Osteoblast (primary cell): Measurements from ENCODE around the gene FRMD4A. TPM values are rescaled to one million over a fixed set of nuclear protein-coding genes. Genes with fewer than 3 reads are reported as not detected.
A peak's percentile ranks its signal among the peaks of the same experiment; 100 is the strongest.

Source experiments
- DNase-seq: peaks from one replicate; pipeline ENCODE4 v3.0.0; 2011; ENCODE audit warnings: low spot score, mixed read lengths; ENCODE audit not compliant: insufficient read length; ENCODE audit errors: missing footprints
- H2AFZ ChIP-seq: 2 replicates; pipeline ENCODE4 v1.6.0; 2011; ENCODE audit warnings: mild to moderate bottlenecking, low read length
- H3K27ac ChIP-seq: 2 replicates; pipeline ENCODE4 v1.5.1; 2011; ENCODE audit warnings: mild to moderate bottlenecking, low read depth, low read length, moderate library complexity
- H3K27me3 ChIP-seq: 2 replicates; pipeline ENCODE4 v1.6.0; 2012; ENCODE audit warnings: mild to moderate bottlenecking, control low read depth, inconsistent platforms, low read length, moderate library complexity; ENCODE audit not compliant: insufficient read depth
- H3K36me3 ChIP-seq: 2 replicates; pipeline ENCODE4 v1.5.1; 2011; ENCODE audit warnings: mild to moderate bottlenecking, low read length, control low read depth, moderate library complexity; ENCODE audit not compliant: insufficient read depth
- H3K4me1 ChIP-seq: 2 replicates; pipeline ENCODE4 v1.5.1; 2011; ENCODE audit warnings: mild to moderate bottlenecking, low read length, control low read depth, moderate library complexity; ENCODE audit not compliant: insufficient read depth
- H3K4me2 ChIP-seq: 2 replicates; pipeline ENCODE4 v1.6.0; 2011; ENCODE audit warnings: mild to moderate bottlenecking, low read length; ENCODE audit not compliant: insufficient read depth
- H3K4me3 ChIP-seq: fragments of 200-600 bp; sonication (generic); 3 replicates; pipeline ENCODE4 v1.5.1; 2012; ENCODE audit warnings: mild to moderate bottlenecking, low read length, inconsistent platforms; ENCODE audit not compliant: insufficient read depth
- H3K79me2 ChIP-seq: 2 replicates; pipeline ENCODE4 v1.6.0; 2012; ENCODE audit warnings: mild to moderate bottlenecking, low read length, control low read depth, inconsistent platforms; ENCODE audit not compliant: insufficient read depth
- H3K9me3 ChIP-seq: 2 replicates; pipeline ENCODE4 v1.5.1; 2011; ENCODE audit warnings: low read depth, low read length, control low read depth
- H4K20me1 ChIP-seq: 2 replicates; pipeline ENCODE4 v1.6.0; 2012; ENCODE audit warnings: mild to moderate bottlenecking, low read length, control low read depth; ENCODE audit not compliant: insufficient read depth
- CTCF ChIP-seq: IDR thresholded peaks from 2 replicates; pipeline ENCODE4 v1.5.1; 2011; ENCODE audit warnings: mild to moderate bottlenecking, low read depth, low read length, moderate library complexity; ENCODE audit errors: extremely low read depth
- total RNA-seq: library from RNA; depleted of rRNA; stranded (reverse); fragments of >200 nt; gene quantifications from 2 replicates; pipeline ENCODE4 v1.2.3, GENCODE V29; 2012

FRMD4A gene
- total RNA-seq, 1 donor, result 41.3 TPM

GRCh38 chr10:13659887-13660550 is 670.7 kb downstream of the FRMD4A start:
- peak; percentile 98 for TF ChIP-seq CTCF
- peaks cover 4% of the 10 kb centered on the region for H4K20me1 ChIP-seq
- H2AFZ ChIP-seq, result no peak overlapping the region
- no peaks in the 10 kb centered on the region for H3K27me3 ChIP-seq
- H3K36me3 ChIP-seq, result peaks cover 79% of the 10 kb centered on the region
- peak; percentile 97 for DNase-seq
- H3K79me2 ChIP-seq, result peaks cover 2% of the 10 kb centered on the region
- H3K27ac ChIP-seq, result peak overlapping the region; percentile 52
- H3K4me2 ChIP-seq, result no peak overlapping the region
- no peaks in the 10 kb centered on the region for H3K9me3 ChIP-seq
- peaks cover 14% of the 10 kb centered on the region for H3K4me1 ChIP-seq
- no peak overlapping the region for H3K4me3 ChIP-seq

- Histone ChIP-seq H3K4me1 (peaks cover 14% of the 10 kb centered on the region), H2AFZ (no peak overlapping the region), H3K27ac (peak overlapping the region; percentile 52), H3K36me3 (peaks cover 80% of the 10 kb centered on the region), H4K20me1 (peaks cover 4% of the 10 kb centered on the region), H3K4me2 (no peak overlapping the region), H3K79me2 (peaks cover 2% of the 10 kb centered on the region), H3K4me3 (no peak overlapping the region), H3K9me3 (no peaks in the 10 kb centered on the region), H3K27me3 (no peaks in the 10 kb centered on the region)
- no peak for DNase-seq
- TF ChIP-seq CTCF, result no peak
Observed at GRCh38 chr10:13658871-13659685, 671.6 kb downstream of the FRMD4A start.

- TF ChIP-seq CTCF, result no peak
- Histone ChIP-seq H3K4me2 (no peak overlapping the region), H3K36me3 (peaks cover 80% of the 10 kb centered on the region)
Observed at GRCh38 chr10:13658264-13658663, 672.5 kb downstream of the FRMD4A start.

GRCh38 chr10:13657101-13657680 is 673.5 kb downstream of the FRMD4A start:
- peaks cover 2% of the 10 kb centered on the region for H3K79me2 ChIP-seq
- no peak overlapping the region for H3K27ac ChIP-seq
- DNase-seq, result peak; percentile 79
- H3K36me3 ChIP-seq, result peaks cover 82% of the 10 kb centered on the region
- peaks cover 14% of the 10 kb centered on the region for H3K4me1 ChIP-seq
- H3K4me2 ChIP-seq, result no peak overlapping the region
- peaks cover 10% of the 10 kb centered on the region for H4K20me1 ChIP-seq
- no peaks in the 10 kb centered on the region for H3K27me3 ChIP-seq
- no peak for TF ChIP-seq CTCF
- H3K9me3 ChIP-seq, result no peaks in the 10 kb centered on the region
- no peak overlapping the region for H2AFZ ChIP-seq
- no peak overlapping the region for H3K4me3 ChIP-seq

More at GRCh38 chr10:13658264-13658663, 672.5 kb downstream of the FRMD4A start:
- H3K9me3 ChIP-seq, result no peaks in the 10 kb centered on the region
- H3K27ac ChIP-seq, result no peak overlapping the region
- peaks cover 4% of the 10 kb centered on the region for H4K20me1 ChIP-seq
- H3K4me1 ChIP-seq, result peaks cover 14% of the 10 kb centered on the region
- no peak overlapping the region for H2AFZ ChIP-seq
- peaks cover 2% of the 10 kb centered on the region for H3K79me2 ChIP-seq
- no peak overlapping the region for H3K4me3 ChIP-seq
- peak; percentile 71 for DNase-seq
- H3K27me3 ChIP-seq, result no peaks in the 10 kb centered on the region
